ENCODE results near the gene GP5. TPM values are rescaled to one million over a fixed set of nuclear protein-coding genes. Genes with fewer than 3 reads are reported as not detected.

Gene GP5
- total RNA-seq, 1 experiment from 2014 or later = not detected

DNA sequence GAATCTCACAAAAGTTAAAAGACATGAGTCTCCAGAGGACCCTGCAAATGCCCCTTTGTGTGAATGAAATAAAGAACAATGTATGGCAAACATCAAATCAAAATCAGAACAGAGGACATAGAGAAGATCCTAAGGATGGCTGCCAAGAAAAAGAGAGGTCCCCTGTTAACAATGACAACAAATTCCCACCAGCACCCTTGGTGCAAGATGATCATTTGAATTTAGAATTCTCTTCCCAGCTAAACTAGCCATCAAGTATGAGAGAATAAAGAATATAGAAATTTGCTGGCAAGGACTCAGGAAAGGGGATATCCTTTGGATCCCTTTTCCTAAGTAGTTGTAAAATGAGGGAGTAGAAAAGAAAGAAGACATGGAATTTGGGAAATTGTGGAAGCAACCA is 8.2 kb downstream of the GP5 start:
- no peak overlapping the region for H3K9ac ChIP-seq (ENCODE audit: extremely low read depth, insufficient read length, low read length)
- H3K27me3 Mint-ChIP-seq (ENCODE audit: low read depth) = no peaks in the 10 kb centered on the region; the same call in 1 of the 2 replicates
- no peak overlapping the region for H3K4ac ChIP-seq (ENCODE audit: low read depth, low read length)

More for the DNA sequence above, 8.2 kb downstream of the GP5 start:
- Histone ChIP-seq H3K9me3 (ENCODE audit: control insufficient read depth, low read depth, low read length) (no peaks in the 10 kb centered on the region), H2BK120ac (ENCODE audit: low read depth, low read length, poor library complexity, severe bottlenecking) (no peak overlapping the region), H3K79me1 (ENCODE audit: insufficient read depth, low read depth, low read length, poor library complexity, severe bottlenecking) (no peaks in the 10 kb centered on the region), H3K14ac (ENCODE audit: insufficient read depth, low read length) (no peak overlapping the region), H3K4me2 (ENCODE audit: insufficient read depth, insufficient read length, low read length) (no peak overlapping the region), H3K18ac (ENCODE audit: insufficient read length, low read depth, low read length) (no peak overlapping the region), H3K79me2 (ENCODE audit: insufficient read depth, low read length) (no peaks in the 10 kb centered on the region), H4K5ac (ENCODE audit: insufficient read length, low read depth, low read length) (no peak overlapping the region), H4K8ac (replicated peaks; ENCODE audit: insufficient read length, low read depth, low read length) (no peak overlapping the region), H2AK5ac (ENCODE audit: insufficient read length, low read length) (no peak overlapping the region), H3K23me2 (ENCODE audit: insufficient read length, low read depth, low read length, poor library complexity, severe bottlenecking) (no peaks in the 10 kb centered on the region), H2BK5ac (ENCODE audit: insufficient read length, low read length) (no peak overlapping the region), H2AFZ (ENCODE audit: low read length) (no peak overlapping the region), H3K27ac (ENCODE audit: insufficient read length, low read depth, low read length) (no peak overlapping the region), H3T11ph (ENCODE audit: low read length) (no peak overlapping the region), H3K27me3 (ENCODE audit: insufficient read depth, low read length) (no peaks in the 10 kb centered on the region), H2BK15ac (ENCODE audit: low read depth, low read length) (no peak overlapping the region), H3K23ac (ENCODE audit: insufficient read length, low read depth, low read length) (no peak overlapping the region), H3K4me1 (ENCODE audit: insufficient read depth, low read length) (no peaks in the 10 kb centered on the region), H4K20me1 (ENCODE audit: control insufficient read depth, insufficient read depth, insufficient read length) (no peaks in the 10 kb centered on the region), H3K56ac (ENCODE audit: insufficient read length, low read depth, low read length) (no peak overlapping the region), H2BK12ac (ENCODE audit: insufficient read length, low read depth, low read length) (no peak overlapping the region), H4K91ac (ENCODE audit: insufficient read length, low read depth, low read length) (no peak overlapping the region), H2BK20ac (ENCODE audit: low read depth, low read length, poor library complexity, severe bottlenecking) (no peak overlapping the region)
- TF ChIP-seq, protein P1, sequence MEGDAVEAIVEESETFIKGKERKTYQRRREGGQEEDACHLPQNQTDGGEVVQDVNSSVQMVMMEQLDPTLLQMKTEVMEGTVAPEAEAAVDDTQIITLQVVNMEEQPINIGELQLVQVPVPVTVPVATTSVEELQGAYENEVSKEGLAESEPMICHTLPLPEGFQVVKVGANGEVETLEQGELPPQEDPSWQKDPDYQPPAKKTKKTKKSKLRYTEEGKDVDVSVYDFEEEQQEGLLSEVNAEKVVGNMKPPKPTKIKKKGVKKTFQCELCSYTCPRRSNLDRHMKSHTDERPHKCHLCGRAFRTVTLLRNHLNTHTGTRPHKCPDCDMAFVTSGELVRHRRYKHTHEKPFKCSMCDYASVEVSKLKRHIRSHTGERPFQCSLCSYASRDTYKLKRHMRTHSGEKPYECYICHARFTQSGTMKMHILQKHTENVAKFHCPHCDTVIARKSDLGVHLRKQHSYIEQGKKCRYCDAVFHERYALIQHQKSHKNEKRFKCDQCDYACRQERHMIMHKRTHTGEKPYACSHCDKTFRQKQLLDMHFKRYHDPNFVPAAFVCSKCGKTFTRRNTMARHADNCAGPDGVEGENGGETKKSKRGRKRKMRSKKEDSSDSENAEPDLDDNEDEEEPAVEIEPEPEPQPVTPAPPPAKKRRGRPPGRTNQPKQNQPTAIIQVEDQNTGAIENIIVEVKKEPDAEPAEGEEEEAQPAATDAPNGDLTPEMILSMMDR (conservative IDR thresholded peaks at IDR 0.05) = no peak
- no peak for DNase-seq
- H3K27ac Mint-ChIP-seq = no peak overlapping the region
- no peak overlapping the region for H3K4me3 Mint-ChIP-seq
- peaks cover 10 to 20% of the 10 kb centered on the region in 2 experiments for H3K4me1 Mint-ChIP-seq
- peaks cover 6 to 8% of the 10 kb centered on the region in 2 experiments for H3K9me3 Mint-ChIP-seq
- H3K36me3 Mint-ChIP-seq (ENCODE audit: insufficient read depth in 1 of 3, low read depth in 3 of 3) = peaks cover 0 to 10% (median 0%) of the 10 kb centered on the region in 3 experiments; a peak in 4 of 7 replicates

Measured in H9 (cell line).